Kidney (tissue), 14 donors: ENCODE measurements around the gene CFAP20DC. TPM values are rescaled to one million over a fixed set of nuclear protein-coding genes. Genes with fewer than 3 reads are reported as not detected.

ENCODE experiments used
- DNase-seq, 5 donors: peaks; one replicate each; pipeline ENCODE4 v3.0.0-alpha.2; 2013 to 2020
- FAIRE-seq: peaks from 2 replicates; lab custom pipeline; 2012; peaks lifted over from hg19 to GRCh38; lab: Jason Lieb, UNC
- H3K27ac ChIP-seq, 2 donors: one replicate each; pipeline ENCODE4 v1.7.0; 2013; ENCODE audit warnings: low read depth in 2 of 2, low read length in 2 of 2, inconsistent platforms in 1 of 2
- H3K27me3 ChIP-seq: one replicate; pipeline ENCODE4 v1.7.1; 2013; ENCODE audit warnings: low read length, inconsistent platforms; ENCODE audit not compliant: control insufficient read depth, insufficient read depth
- H3K36me3 ChIP-seq, 3 donors: one replicate each; pipeline versions ENCODE4 v1.7.0 to v1.7.1; 2013; ENCODE audit warnings: low read length in 3 of 3, control low read depth in 1 of 3, inconsistent platforms in 1 of 3; ENCODE audit not compliant: insufficient read depth in 3 of 3, control insufficient read depth in 2 of 3
- H3K4me1 ChIP-seq, 3 donors: one replicate each; pipeline versions ENCODE4 v1.7.0 to v1.7.1; 2013; ENCODE audit warnings: low read length in 3 of 3, inconsistent platforms in 1 of 3, low read depth in 1 of 3; ENCODE audit not compliant: control insufficient read depth in 2 of 3, insufficient read depth in 2 of 3
- H3K4me3 ChIP-seq, 3 donors: one replicate each; pipeline versions ENCODE4 v1.7.0 to v1.8.1; 2013; ENCODE audit warnings: low read length in 3 of 3, control low read depth in 1 of 3, inconsistent platforms in 1 of 3
- H3K9ac ChIP-seq, 3 donors: one replicate each; pipeline versions ENCODE4 v1.7.0 to v1.7.1; 2013; ENCODE audit warnings: low read length in 3 of 3, control low read depth in 1 of 3, inconsistent platforms in 1 of 3
- H3K9me3 ChIP-seq, 3 donors: one replicate each; pipeline versions ENCODE4 v1.7.0 to v1.7.1; 2013; ENCODE audit warnings: low read length in 3 of 3, control low read depth in 1 of 3, inconsistent platforms in 1 of 3; ENCODE audit not compliant: control insufficient read depth in 2 of 3, insufficient read depth in 1 of 3
- intact Hi-C: fragments of 100-400 bp; cut with DNase I; formaldehyde crosslinking; loops from one replicate; pipeline ENCODE4 v1.11.1; 2022
- polyA plus RNA-seq: library from polyadenylated mRNA; stranded (reverse); fragments of 350-450 nt; fragmentation: Illumina TruSeq; extraction: RNeasy Lipid Tissue Mini Kit (QIAGEN cat#74804); gene quantifications from one replicate; pipeline ENCODE4 v1.2.3, GENCODE V29; 2014; ENCODE audit warnings: low read depth, low replicate concordance; ENCODE audit not compliant: insufficient read depth
- total RNA-seq: library from RNA; stranded (reverse); fragmentation: NEBNext Ultra II Directional; extraction: Animal tissue kit (Norgen Biotek cat#: 25700); gene quantifications from one replicate; pipeline ENCODE4 v1.2.1, GENCODE V29; 2021
- TF ChIP-seq, protein P1 (sequence below): IDR thresholded peaks from 3 replicates; pipeline ENCODE4 v1.5.1; 2012; ENCODE audit warnings: mild to moderate bottlenecking, moderate library complexity, borderline replicate concordance; ENCODE audit not compliant: insufficient read depth; ENCODE audit errors: extremely low read depth
- donor health status: control.
- donor health status: control.
- donor health status: control.
- donor health status: control.
- donor health status: control.
- donor health status: DM: yes; HTN: yes; CAD: no.
- donor health status: Normal renal cell carcinoma (clear cell type).

CFAP20DC gene
- total and polyA plus RNA-seq, 2 donors from 2014 or later = 0.73 to 3.2 TPM

DNA sequence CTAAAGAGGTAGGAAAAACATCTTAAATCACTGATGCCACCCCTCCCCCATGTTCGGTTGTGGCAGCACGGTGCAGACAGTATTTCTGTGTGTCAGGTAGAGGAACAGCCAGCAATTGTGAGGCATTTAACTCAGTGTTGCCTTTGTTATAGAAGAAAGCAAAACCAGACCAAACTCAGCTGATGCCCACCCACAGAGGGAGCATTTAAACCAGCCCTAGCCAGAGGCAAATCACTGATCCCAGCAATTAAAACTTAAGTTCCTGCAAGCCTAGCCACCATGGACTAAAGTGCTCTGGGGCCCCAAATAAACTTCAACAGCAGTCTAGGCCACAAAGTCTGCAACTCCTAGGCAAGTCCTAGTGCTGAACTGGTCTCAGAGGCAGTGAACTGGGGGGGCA is 94.5 kb downstream of the CFAP20DC start:
- no peaks in the 10 kb centered on the region for H3K36me3 ChIP-seq
- FAIRE-seq (no peak), DNase-seq (peak in 2 of 5 donors; percentile 2 to 5)
- H3K4me1 ChIP-seq = no peaks in the 10 kb centered on the region
- intact Hi-C loops = no loop called here
- no peaks in the 10 kb centered on the region for H3K27me3 ChIP-seq
- no peak overlapping the region for H3K9ac ChIP-seq
- H3K4me3 ChIP-seq = no peak overlapping the region
- no peaks in the 10 kb centered on the region for H3K9me3 ChIP-seq
- TF ChIP-seq, protein P1, sequence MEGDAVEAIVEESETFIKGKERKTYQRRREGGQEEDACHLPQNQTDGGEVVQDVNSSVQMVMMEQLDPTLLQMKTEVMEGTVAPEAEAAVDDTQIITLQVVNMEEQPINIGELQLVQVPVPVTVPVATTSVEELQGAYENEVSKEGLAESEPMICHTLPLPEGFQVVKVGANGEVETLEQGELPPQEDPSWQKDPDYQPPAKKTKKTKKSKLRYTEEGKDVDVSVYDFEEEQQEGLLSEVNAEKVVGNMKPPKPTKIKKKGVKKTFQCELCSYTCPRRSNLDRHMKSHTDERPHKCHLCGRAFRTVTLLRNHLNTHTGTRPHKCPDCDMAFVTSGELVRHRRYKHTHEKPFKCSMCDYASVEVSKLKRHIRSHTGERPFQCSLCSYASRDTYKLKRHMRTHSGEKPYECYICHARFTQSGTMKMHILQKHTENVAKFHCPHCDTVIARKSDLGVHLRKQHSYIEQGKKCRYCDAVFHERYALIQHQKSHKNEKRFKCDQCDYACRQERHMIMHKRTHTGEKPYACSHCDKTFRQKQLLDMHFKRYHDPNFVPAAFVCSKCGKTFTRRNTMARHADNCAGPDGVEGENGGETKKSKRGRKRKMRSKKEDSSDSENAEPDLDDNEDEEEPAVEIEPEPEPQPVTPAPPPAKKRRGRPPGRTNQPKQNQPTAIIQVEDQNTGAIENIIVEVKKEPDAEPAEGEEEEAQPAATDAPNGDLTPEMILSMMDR = no peak
- no peak overlapping the region for H3K27ac ChIP-seq

- H3K27ac ChIP-seq = no peak overlapping the region
- no peak overlapping the region for H3K4me3 ChIP-seq
- DNase-seq = no peak
- H3K9me3 ChIP-seq = no peaks in the 10 kb centered on the region
- TF ChIP-seq, protein P1 = no peak
- no peak for FAIRE-seq
- no peaks in the 10 kb centered on the region for H3K27me3 ChIP-seq
- H3K9ac ChIP-seq = no peak overlapping the region
- no peaks in the 10 kb centered on the region for H3K36me3 ChIP-seq
- intact Hi-C loops = no loop called here
- H3K4me1 ChIP-seq = no peaks in the 10 kb centered on the region
These were observed 96.5 kb downstream of the CFAP20DC start for GRCh38 chr3:58953288-58953687.

DNA sequence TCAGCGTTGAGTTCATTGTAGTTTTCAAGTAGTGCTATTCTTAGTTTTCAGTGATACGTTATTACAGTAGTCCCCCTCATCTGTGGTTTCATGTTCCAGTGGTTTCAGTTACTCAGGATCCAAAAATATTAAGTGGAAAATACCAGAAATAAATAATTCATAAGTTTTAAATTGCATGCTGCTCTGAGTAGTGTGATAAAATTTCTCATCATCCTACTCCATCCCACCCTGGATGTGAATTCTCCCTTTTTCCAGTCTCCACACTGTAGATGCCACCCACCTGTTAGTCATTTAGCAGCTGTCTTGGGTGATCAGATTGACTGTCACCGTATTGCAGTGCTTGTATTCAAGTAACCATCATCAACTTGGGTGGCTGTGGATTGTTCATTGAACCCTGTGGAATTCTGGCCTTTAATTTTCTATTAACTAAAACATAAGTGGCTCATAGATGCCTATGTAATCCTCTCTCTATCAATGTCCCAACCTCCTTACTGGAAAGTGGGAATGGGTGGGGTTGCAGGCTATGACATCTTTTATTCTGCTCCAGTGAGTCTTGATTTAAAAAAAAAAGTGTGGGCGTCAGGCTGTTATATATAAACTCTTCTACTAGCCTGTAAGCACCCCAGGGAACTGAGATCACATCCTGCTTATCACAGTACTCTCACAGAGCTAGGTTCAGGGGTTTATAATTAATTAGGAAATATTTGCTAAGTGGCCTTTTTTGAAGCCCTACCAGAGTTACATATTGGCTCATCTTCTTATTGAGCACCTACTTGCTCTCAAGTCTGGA is 97.5 kb downstream of the CFAP20DC start:
- DNase-seq (no peak), FAIRE-seq (no peak)
- no peaks in the 10 kb centered on the region for H3K9me3 ChIP-seq
- no peaks in the 10 kb centered on the region for H3K4me1 ChIP-seq
- intact Hi-C loops = no loop called here
- no peaks in the 10 kb centered on the region for H3K36me3 ChIP-seq
- TF ChIP-seq, protein P1 = no peak
- H3K27me3 ChIP-seq = no peaks in the 10 kb centered on the region
- H3K27ac ChIP-seq = no peak overlapping the region
- H3K4me3 ChIP-seq = no peak overlapping the region
- no peak overlapping the region for H3K9ac ChIP-seq

DNA sequence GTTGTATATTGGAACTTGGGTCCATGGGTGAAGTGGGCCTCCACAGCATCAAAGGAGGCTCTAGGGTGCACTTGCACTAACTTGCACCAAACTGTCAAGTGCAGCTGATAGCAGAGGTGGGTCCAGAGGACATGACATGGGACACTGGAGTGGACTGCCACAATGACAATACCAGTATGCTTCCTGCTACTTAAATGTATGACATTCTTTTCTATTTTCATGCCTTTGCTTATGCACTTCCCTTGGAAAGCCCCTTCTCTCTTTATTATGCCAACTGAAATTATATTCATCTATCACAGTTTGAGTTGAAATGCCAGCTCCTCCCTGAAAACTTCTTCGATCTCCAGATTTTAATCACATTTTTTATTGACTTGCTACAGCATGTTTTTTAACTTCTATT is 101.8 kb downstream of the CFAP20DC start:
- TF ChIP-seq, protein P1 = no peak
- FAIRE-seq = no peak
- intact Hi-C loops = no loop called here

More for the DNA sequence above, 101.8 kb downstream of the CFAP20DC start:
- no peak overlapping the region for H3K4me3 ChIP-seq
- no peak overlapping the region for H3K9ac ChIP-seq
- no peaks in the 10 kb centered on the region for H3K9me3 ChIP-seq
- DNase-seq = no peak
- H3K27ac ChIP-seq = no peak overlapping the region
- no peaks in the 10 kb centered on the region for H3K27me3 ChIP-seq
- no peaks in the 10 kb centered on the region for H3K36me3 ChIP-seq
- H3K4me1 ChIP-seq = no peaks in the 10 kb centered on the region
